Retinal pigment epithelial cell (primary cell): ENCODE results near the gene CADPS2.

Source experiments
- DNase-seq: peaks from one replicate; pipeline ENCODE4 v3.0.0-alpha.2; 2010; ENCODE audit warnings: low read depth
- H3K4me3 ChIP-seq: 2 replicates; pipeline ENCODE4 v1.5.1; 2011; ENCODE audit warnings: mild to moderate bottlenecking, low read length, control low read depth, moderate library complexity
- TF ChIP-seq, protein P1 (sequence below): conservative IDR thresholded peaks from 2 replicates; pipeline ENCODE4 v1.5.1; 2011; ENCODE audit warnings: low read depth, low read length, control low read depth, inconsistent platforms

Gene CADPS2

DNA sequence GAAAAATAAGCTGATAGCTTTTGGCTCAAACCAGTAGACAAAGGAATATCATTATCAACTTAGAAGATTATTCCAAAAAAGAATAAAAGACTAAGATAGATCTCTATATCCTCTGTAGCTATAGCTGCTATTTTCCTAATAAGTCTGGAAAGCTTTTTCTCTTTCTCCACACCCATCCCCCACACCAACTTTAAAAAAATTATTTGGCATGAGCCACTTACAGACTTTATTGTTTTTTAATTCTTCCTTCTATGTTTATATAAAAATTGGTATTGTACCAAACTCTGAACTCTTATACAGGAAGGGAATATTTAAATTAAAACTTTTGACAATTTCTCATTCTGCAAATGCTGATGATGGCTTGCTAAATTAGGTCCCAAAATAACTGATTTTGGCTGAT lies 330.0 kb downstream of the CADPS2 start:
- DNase-seq = no peak
- TF ChIP-seq, protein P1, sequence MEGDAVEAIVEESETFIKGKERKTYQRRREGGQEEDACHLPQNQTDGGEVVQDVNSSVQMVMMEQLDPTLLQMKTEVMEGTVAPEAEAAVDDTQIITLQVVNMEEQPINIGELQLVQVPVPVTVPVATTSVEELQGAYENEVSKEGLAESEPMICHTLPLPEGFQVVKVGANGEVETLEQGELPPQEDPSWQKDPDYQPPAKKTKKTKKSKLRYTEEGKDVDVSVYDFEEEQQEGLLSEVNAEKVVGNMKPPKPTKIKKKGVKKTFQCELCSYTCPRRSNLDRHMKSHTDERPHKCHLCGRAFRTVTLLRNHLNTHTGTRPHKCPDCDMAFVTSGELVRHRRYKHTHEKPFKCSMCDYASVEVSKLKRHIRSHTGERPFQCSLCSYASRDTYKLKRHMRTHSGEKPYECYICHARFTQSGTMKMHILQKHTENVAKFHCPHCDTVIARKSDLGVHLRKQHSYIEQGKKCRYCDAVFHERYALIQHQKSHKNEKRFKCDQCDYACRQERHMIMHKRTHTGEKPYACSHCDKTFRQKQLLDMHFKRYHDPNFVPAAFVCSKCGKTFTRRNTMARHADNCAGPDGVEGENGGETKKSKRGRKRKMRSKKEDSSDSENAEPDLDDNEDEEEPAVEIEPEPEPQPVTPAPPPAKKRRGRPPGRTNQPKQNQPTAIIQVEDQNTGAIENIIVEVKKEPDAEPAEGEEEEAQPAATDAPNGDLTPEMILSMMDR = no peak
- H3K4me3 ChIP-seq = no peak overlapping the region

DNA sequence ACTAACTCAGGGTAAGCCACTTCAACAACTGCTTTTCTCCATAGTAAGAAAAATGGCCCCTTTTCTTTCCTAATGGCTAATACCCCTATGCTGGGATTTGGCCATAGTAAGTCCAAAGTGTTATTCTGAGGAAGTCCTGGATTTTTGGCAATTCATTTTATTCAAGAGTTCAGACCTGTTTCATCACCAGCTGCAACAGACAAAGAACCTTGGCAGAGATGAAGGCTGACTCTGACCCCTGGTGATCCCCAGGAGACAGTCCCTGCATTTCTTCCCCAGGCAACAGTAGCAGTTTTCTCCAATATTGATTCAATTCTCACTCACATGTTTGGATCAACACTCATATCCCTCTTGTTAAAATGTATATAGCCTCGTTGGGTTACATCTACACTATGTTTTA lies 332.5 kb downstream of the CADPS2 start:
- TF ChIP-seq, protein P1 = no peak
- no peak for DNase-seq
- no peak overlapping the region for H3K4me3 ChIP-seq

DNA sequence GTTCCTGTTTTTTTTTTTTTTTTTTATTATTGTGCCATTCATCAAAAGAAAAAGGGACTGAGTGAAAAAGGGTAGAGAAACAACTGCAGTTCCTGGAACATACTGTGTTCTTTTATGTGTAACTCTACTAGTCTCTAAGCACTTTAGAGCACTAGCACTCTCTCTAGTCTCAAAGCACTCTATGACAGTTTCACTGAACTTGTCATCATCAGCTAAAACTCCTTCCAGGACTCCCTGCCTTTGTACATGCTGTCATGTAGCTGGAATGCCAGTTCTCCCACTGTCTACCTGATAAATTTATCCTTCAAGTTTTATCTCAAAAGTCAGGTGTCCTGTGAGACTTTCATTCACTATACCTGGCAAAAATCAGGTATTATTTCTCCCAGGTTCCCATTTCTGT lies 333.5 kb downstream of the CADPS2 start:
- TF ChIP-seq, protein P1 = no peak
- no peak for DNase-seq
- H3K4me3 ChIP-seq = no peak overlapping the region

DNA sequence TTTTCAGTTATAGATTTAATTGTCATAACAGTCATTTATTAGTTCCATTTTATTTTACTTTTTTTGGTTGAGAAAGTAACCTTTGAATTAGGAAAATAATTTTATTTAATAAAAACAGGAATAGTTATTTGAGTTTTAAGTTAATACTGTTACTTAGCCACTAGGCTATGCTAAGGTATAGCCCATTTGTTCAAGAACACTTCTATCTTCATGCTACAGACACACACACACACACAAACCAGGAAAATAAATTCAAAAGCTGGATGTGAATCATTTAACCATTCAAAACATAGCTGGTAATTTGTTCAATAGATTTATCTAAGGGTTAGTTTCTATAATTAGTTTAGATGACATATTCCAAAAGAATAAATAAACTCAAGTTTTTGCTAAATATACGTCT lies 335.7 kb downstream of the CADPS2 start:
- TF ChIP-seq, protein P1 = no peak
- DNase-seq = peak; percentile 0
- no peak overlapping the region for H3K4me3 ChIP-seq

DNA sequence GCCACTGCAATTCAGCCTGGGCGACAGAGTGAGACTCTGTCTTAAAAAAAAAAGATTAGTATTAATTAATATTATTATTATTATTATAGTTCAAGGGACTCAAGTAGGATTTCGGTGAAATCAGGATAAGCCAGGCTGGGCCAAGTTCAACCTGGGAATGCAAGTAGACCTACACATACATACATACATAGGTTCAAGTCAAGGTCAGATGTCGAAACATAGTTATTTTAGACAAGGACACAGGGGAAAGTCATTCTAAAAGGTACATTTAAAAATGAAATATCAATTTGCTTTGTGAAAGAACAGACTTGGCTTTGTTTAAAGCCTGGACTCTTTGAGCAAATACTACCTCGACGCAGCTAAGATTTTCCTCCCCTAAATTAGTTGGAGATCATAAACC lies 336.7 kb downstream of the CADPS2 start:
- DNase-seq = no peak
- no peak overlapping the region for H3K4me3 ChIP-seq

DNA sequence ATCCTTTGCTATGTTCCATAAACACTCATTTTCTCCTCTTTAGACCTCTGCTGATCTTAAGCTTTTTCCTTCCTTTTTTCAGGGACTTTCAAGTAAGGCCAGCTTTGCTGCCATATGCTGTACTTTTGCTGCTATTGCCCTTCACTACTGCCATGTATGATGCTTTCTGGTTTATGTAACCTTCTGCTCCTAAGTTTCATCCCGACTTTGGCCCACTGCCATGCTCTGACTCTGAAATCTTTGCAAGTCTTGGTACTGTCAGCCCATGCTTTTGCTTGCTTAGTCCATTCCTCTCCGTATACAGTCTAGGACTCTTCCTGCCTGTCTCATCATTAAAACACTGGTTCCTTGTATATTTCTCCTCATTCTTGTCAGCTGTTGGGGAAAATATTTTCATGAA lies 339.8 kb downstream of the CADPS2 start:
- H3K4me3 ChIP-seq = no peak overlapping the region
- no peak for DNase-seq
- TF ChIP-seq, protein P1 = no peak

More for the DNA sequence above, 336.7 kb downstream of the CADPS2 start:
- TF ChIP-seq, protein P1 = no peak

DNA sequence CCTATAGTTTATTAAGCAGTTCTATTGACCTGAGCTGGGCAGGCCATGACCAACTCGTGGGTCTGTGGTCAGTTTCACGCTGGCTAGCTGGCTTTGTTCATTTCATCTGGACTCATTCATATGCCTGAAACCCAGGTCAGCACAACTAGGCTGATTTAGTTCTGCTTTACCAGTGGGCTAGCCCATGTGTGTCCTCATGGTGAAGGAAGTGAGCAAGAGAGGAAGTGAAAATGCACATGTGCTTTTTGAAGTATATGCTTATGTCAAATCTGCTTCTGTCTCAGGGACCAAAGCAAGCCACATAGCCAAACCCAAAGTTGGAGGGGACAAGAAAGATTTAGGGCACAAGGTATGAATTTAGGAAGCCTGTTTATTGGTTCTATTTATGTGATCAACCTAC lies 341.8 kb downstream of the CADPS2 start:
- no peak for DNase-seq
- TF ChIP-seq, protein P1 = no peak
- H3K4me3 ChIP-seq = no peak overlapping the region
